Left lobe of liver (tissue), 2 donors: Measurements from ENCODE around the gene AHDC1. TPM values are rescaled to one million over a fixed set of nuclear protein-coding genes. Genes with fewer than 3 reads are reported as not detected.
"Not testable (repeated sequence)": the region's sequence is repeated elsewhere in the genome, so short reads cannot be mapped to it uniquely, and the experiment has no call there.

Experiments
- ATAC-seq: fragments of 200-7000 bp; cut with Tn5 transposase; one replicate; pipeline ENCODE4 v1.9.1; 2020; ENCODE audit warnings: mild to moderate bottlenecking, moderate library complexity
- DNase-seq: peaks from one replicate; pipeline ENCODE4 v3.0.0-alpha.2; 2020; ENCODE audit warnings: low spot score
- total RNA-seq: library from RNA; stranded (reverse); gene quantifications from one replicate; pipeline ENCODE4 v1.2.1, GENCODE V29; 2021
- donor health status: DM: no; HTN: no; CAD: no; lungs with moderate emphysema.
- donor health status: DM: no; HTN: yes; CAD: no.

The AHDC1 gene
- total RNA-seq, 1 donor from 2014 or later, result 20.0 TPM

DNA sequence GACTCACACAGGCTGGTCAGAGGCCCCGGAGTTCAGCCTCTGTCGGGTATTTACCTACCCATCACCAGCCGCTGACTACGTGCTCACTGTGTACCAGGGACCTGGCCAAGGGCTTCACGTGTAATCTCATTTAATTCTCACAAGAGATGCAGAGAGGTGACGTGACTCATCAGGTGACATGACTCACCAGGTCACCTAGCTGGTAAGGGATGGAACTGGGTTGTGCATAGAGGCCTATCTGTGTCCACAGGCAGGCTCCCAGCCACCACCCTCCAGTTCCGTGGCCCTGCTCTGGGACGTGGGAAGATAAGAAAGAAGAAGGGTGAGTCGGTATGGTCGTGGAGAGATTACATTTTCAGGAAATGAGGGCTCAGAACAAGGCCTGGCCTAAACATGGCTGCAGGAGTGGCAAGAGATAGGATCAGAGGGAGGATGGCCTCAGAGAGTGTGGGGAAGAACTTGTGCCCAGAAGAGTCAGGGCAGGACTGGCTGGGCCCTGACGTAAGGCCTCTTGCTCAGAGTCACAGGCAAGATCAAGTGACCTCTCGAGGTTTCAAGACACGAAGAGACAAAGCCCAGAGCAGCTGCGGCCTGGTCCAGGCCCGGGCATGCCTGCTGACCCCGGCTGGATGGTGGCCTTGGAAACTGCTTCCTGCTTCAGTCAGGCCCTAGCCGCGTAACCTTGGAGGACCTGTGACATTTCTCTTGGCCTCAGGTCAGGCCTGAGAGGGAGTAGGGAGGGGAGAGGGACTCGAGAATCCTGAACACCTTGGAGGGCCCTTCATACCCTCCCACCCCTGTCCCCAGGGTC, 61.3 kb downstream of the AHDC1 start:
- ATAC-seq, result peak; percentile 22
- no peak for DNase-seq

GRCh38 chr1:27539901-27540861, 63.8 kb downstream of the AHDC1 start:
- DNase-seq (no peak), ATAC-seq (no peak)

DNA sequence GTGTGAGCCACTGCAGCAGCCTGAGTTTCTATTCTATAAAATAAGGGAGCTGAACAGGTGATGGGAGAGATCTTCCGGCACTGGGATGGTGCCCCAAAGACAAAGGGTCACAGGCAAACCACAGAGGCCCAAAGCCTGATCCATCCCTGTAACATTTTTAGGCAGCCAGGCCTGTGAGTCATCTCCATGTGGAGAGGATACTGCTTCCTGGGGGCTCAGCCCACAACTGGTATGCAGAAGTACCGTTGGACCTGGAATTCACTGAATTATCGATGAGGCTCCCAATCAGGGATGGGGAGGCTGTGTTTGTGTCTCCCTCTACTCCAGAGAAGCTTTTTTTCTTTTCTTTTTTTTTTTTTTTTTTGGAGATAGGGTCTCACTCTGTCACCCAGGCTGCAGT, 65.2 kb downstream of the AHDC1 start:
- no peak for DNase-seq
- no peak for ATAC-seq

DNA sequence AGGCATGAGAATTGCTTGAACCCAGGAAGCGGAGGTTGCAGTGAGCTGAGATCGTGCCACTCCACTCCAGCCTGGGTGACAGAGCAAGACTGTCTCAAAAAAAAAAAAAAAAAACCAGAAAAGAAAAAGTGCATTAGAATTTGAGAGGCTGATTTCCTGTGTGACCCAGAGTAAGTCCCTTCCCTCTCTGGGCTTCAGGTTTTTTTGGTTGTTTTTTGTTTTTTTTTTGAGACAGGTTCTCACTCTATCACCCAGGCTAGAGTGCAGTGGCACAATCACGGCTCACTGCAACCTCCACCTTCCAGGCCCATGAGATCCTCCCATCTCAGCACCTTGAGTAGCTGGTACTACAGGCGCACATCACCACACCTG, 65.7 kb downstream of the AHDC1 start:
- DNase-seq, ATAC-seq: not testable (repeated sequence)

DNA sequence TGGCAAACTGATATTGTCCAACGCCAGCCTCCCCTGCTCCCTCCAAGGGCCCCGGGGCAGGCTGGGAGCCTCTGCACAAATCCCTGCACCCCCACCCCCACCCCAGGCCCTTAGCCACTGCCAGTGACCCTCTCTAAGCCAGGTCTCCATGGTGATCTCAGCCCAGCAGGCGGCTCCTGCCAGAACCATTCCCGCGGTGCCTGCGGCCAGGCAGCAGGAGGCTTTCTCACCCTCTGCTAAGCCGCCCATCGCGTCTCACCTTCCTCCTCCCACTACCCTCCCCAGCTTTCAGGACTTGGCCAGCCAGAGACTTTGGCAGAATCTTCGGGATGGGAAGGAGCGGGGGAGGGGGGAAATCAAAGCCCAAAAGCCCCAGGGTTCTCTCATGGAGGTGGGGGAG, 67.2 kb downstream of the AHDC1 start:
- DNase-seq (no peak), ATAC-seq (peak; percentile 39)

DNA sequence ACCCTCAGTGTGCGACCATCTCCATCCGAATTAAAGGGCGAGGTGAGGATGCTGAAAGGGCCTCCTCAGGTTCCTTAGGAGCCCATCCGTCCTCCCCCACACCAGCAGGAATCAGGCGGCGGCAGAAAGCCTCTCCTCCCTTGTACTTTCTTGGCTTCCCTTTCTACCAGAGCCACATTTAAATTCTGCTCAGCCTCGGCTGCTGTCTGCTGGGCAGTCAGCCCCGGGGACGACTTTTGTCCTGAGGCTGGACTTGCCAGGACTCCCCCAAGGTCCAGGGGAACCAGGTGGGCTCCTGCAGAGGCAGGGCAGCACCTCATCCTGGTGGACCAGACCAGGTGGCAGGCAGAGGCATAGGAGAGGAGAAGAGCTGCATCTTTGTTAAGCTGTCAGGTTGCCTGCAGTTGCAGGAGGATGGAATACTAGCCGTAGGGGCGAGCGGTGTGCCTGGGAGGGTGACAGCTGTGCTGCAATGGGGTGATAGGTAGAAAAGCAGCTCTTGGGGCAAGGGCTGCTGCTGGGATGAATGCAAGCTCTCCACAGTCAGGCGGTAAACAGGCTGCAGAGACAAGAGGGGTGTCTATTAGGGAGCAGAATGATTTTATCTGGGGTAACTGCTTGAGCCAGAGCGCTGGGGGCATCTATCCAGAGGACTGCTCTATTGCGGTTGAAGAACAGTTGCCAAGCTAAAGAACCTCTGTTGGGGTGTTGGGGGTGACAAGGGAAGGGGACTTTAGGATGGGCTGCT, 67.8 kb downstream of the AHDC1 start:
- ATAC-seq, result no peak
- no peak for DNase-seq

DNA sequence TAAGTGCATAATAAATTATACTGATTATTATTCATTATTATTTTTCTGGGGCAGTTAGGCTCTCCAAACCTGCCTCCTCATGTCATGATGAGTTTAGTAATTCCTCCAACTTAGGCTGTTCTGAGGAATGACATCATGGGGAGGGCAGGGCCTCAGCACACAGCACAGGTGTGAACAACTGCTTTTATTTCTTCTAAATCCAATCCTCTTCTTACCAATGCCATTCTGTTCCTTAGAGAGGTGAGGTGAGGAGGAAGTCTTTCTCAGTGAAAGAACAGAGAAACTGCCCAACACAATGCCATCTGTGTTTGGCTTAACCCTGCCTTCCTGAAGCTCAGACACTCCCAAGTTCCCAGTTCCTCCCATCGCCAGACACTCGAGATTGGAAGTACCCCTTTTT, 68.6 kb downstream of the AHDC1 start:
- DNase-seq, result no peak
- no peak for ATAC-seq

- DNase-seq (no peak), ATAC-seq (no peak)
Measured at GRCh38 chr1:27531959-27532685, 71.8 kb downstream of the AHDC1 start.

DNA sequence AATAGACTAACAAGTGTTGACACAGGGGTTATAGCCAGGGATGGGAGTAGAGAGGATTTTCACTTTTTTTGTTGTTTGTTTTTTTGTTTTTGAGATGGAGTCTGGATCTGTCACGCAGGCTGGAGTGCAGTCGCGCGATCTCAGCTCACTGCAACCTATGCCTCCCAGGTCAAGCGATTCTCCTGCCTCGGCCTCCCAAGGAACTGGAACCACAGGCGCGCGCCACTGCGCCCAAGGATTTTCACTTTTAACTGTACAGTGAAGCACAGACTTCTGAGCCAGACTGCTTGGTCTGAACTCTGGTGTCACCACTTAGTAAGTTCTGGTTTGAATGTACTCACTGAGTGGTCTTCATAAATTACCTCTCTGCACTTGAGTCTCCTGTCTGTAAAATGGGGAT, 73.8 kb downstream of the AHDC1 start:
- no peak for ATAC-seq
- DNase-seq, result no peak

DNA sequence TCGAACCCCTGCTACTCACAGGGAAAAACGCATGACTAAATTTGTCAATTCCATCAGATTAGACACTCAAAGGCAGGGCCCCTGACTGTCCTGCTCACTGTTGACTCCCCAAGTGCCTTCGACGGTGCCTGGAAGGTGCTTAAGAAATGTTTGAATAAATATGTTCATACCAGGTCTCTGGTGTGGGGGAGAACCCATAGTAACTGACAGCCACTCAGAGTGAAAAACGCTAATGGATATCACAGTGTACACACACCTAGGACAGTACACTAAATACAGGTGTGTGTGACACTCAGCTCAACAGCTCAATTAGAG, 74.3 kb downstream of the AHDC1 start:
- DNase-seq (no peak), ATAC-seq (no peak)

DNA sequence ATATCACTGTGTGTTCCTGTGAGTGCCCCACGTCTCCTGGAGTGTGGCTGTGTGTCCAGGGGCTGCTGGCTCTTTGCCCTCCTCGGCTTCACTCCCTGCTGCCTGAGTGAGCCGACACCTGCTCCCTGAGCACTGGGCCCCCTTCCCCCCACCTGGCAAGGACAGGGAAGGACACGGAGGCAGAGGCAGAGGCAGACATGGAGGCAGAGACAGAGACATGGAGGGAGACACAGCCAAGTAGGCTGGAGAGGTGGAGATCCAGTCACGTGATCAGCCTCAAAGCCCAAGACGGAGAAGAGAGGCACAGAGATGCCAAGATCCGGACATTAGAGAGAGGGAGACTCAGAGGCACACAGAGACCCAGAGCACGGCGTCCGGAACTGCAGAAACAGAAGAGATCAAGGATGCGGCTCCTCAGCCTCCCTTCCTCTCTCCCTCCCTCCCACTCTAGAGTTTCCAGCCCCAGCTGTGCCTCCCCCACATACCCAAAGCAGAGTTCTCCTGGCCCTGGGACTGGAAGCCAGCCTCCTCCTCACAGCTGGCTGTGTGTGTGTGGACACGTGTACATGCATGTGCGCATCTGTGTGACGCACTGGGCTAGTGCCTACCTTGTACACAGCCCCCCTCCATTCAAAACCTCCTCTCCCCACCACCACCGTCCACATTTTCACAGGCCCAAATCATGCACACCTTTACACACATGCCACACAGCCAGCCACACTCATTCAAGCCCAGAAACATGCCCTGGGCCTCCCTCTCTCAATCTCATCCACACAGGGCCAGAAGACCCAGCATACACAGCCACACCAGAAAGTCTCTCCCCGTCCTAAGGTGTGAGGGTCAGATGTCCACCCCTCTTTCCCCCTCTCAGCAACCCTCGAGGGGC, 74.9 kb downstream of the AHDC1 start:
- no peak for DNase-seq
- ATAC-seq, result peak; percentile 4

DNA sequence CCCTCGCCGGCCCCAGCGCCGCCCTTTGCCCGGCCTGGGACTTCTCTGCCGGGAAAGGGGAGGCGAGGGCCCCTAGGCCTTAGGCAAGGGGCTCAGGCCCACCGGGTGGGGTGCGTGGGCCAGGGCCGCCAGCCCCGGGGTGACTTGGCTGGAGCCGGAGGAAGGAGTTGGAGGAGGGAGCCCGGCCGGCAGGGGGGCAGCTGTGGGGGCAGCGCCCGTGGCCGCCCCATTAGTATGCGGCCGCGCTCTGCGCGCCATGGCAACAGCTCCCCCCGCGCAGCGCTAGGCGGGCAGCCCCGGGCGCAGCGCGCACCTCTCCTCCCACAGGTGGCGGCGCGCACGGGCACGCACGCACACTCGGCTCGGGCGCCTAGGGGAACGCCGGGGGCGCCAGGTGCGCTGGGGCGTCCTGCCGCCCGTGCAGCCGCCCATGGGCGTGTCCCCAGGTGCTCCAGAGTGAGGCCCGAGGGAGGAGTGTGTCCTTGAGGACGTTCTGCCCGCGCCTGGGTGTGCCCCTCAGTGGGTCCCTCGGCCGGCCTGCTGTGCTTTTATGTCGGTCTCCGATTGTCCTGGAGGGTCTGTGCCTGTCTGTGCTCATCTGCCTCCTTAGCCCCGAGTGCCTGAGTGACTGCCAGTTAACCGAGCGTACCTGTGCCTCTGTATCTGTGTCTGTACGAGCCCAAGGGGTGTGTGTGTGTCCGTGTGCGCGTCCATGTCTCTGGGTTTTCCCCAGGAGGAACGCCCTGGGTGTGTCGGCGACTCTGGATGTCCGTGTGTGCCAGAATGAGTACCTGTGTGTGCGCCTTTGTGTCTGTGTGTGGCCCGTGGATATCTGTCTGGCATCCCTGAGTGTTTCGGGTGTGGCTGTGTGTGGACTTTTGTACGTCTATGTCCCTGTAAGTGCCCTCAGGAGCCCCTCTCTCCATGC, 75.8 kb downstream of the AHDC1 start:
- DNase-seq (no peak), ATAC-seq (peak; percentile 70)

- no peak for DNase-seq
- ATAC-seq, result peak; percentile 32
Measured at GRCh38 chr1:27527223-27527889, 76.6 kb downstream of the AHDC1 start.

DNA sequence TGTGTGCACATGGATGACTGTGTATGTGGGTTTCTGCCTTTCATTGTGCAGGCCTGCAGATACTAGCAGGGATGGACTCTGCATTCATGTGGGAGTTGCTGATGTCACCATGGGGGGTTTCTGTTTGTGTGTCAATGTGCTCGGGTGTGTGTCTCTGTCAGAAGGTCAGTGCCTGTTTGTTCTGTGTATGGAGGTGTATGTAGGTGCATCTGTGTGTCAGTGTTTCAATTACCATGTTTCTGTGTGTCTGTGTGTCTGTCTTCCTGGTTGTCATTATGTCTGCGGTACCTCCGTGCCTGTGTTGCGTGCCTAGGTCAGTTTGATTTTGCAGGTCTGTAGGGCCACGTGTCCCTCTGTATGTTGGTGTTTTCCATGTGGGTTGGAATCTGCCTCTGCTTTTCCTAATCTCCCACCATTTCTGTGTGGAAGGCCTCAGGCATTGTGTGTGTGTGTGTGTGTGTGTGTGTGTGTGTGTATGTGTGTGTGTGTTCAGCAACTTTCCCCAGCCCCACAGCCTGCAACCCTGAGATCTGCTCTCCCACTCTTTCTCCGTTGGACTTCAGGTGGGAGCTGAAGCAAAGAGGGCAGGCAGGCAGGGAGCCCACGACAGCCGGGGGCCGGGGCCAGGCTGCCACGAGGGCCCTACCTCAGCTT, 77.2 kb downstream of the AHDC1 start:
- ATAC-seq, result no peak
- DNase-seq, result no peak

DNA sequence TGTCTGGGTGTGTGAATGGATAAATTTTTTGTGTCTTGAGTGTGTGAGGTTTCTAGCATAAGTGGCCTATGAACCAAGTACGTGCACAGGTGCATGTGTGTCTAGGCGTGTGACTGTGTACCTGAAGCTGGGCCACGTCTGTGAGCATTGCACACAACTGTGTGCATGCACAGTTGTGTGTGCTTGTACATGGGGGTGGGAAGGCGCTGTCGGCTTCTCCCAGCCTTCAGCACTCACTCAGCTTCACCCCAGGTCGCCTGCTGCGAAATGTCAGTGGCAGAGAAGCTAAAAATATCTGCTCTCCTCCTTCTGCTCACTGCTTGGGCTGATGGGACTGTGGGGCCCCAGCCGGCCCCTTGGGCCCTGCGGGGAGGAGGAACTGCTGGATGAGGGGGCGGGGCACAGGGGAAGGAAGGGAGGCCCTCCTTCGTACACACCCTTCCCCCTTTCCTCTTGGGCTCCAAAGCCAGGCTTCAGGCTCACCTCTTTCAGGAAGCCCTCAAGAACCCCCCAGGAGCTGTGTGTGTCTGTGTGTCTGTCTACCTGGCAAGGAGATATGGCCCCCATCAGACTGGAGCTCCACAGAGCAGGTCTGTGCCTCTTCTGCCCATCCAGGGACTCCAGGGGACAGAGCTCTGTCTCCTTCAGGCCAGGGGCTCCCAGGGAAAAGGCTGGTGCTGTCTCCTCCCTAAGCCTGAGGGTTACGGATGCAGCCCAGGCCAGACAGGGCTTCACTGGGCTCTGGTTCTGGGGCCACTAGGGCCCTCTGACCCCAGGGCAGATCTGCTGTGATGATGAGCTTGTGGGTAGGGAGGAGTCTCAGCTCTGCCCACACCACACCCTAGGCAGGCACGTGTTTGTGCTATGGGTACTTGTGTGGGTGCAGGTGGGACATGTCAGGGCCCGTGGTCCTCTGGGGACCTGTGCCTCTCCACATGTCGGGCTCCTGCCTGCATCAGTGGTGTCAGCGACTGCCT, 78.4 kb downstream of the AHDC1 start:
- ATAC-seq, result peak; percentile 40
- DNase-seq, result no peak

- DNase-seq (no peak), ATAC-seq (no peak)
Measured at GRCh38 chr1:27523337-27524020, 80.5 kb downstream of the AHDC1 start.
